ENCODE data around the gene WARS2.

DNA sequence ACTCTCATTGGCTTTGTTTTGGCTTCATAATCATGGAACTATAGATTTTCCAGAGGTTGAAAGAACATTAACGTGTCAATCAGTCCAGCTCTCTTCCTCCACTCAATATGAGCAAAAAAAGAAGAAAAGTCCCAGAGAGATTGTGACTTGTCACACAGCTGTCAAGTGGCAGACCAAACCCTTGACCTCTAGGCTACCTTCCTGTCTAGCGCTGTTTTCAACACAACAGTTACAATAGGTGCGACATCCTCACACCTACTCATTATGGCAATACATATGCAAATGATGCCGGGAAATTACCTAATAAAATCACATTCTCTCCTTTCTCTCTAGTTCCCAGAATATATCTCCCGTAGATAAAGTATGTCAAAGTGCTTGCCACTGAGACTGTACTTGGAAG, 1.1 kb downstream of the WARS2 start:
- TF ChIP-seq CTCF (IDR thresholded peaks at IDR 0.05 in 4 of 5, conservative IDR thresholded peaks at IDR 0.05 in 1 of 5), result no peak
- no peak for TF ChIP-seq POLR2A (IDR thresholded peaks at IDR 0.05)

Measured in gastrocnemius medialis (tissue), 4 donors.